ELF-1 (cell line): ENCODE data around the gene GABRG3.

Experiments used
- DNase-seq: peaks from one replicate; pipeline ENCODE4 v3.0.0-alpha.2; 2016; ENCODE audit warnings: low read depth, low spot score

The GABRG3 gene

DNA sequence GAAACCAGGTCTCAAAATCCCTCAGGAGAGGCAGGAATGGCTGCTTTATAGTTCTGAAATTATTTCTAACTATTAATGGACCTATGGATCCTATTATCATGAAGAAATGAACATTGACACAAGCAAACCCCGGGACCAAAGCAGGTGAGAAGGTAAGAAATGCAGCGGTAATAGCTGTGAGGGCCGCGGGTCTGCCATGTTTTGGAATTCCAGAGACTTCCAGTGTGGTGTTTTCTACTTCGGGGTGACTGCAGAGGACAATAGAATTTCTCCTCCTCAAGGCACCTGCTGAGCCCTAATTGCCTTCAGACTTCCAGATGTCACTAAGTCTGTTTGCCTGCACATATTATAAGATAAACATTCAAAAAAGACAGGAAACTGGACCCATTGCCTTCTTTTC, 437.4 kb downstream of the GABRG3 start:
- DNase-seq = no peak

- no peak for DNase-seq
Observed at GRCh38 chr15:27410996-27411605, 440.1 kb downstream of the GABRG3 start.

- peak; percentile 27 for DNase-seq
Observed at GRCh38 chr15:27412415-27412814, 441.4 kb downstream of the GABRG3 start.

- peak; percentile 25 for DNase-seq
Observed at GRCh38 chr15:27414168-27414870, 443.3 kb downstream of the GABRG3 start.

DNA sequence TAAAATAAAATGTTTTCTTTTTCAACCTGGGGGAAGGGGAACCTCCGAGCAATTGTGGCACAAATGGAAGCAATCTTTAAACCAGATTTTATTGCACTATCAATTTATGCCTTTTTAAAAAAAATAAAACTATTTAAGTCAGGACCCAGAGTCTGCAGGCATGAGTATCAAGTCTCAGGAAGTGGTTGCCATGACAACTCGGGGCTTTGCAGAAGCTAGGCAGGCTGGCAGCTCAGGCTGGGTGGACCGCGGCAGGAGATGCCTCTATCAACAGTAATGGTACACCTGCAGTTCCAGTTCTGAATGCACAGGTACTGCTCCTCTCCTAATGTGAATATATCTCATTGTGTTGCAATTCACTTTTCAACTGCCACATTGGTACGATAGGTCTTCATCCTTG, 447.7 kb downstream of the GABRG3 start:
- DNase-seq = no peak

GRCh38 chr15:27422997-27423396, 452.0 kb downstream of the GABRG3 start:
- no peak for DNase-seq

- DNase-seq = no peak
Observed at GRCh38 chr15:27426805-27427204, 455.8 kb downstream of the GABRG3 start.

DNA sequence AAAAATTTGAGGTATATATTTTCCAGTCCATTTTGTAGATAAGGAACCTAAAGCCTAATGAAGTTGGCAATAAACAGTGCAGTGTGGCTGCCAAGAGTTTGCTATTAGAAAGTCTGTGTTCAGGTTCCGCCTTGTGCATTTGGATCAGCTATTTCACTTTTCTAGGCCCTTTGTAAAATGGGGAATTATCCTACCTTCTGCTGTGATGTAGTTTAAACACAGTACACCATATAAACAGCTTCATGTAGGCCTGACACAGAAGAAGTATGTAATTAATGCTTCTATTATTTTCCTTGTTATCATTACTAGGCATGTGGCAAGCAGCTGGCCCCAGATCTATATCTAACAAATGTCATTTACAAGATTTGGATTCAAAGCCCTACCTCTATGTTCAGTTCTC, 456.3 kb downstream of the GABRG3 start:
- no peak for DNase-seq

GRCh38 chr15:27428151-27428550, 457.2 kb downstream of the GABRG3 start:
- no peak for DNase-seq

DNA sequence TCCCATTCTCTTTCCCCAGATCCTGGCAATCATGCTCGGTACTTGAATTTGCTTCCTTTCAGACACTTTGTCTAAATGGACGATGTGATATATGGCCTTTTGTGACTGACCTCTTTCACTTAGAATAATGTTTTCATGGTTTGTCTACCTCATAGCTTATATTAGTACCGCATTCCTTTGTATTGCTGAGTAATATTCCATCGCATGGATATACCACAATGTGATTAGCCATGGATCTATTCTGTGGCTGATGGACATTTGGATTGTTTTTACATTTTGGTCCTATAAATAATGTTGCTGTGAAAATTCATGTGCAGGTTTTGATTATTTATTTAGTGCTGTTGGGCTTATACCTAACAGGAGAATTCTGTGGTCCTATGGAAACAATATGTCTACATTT, 458.6 kb downstream of the GABRG3 start:
- no peak for DNase-seq

DNA sequence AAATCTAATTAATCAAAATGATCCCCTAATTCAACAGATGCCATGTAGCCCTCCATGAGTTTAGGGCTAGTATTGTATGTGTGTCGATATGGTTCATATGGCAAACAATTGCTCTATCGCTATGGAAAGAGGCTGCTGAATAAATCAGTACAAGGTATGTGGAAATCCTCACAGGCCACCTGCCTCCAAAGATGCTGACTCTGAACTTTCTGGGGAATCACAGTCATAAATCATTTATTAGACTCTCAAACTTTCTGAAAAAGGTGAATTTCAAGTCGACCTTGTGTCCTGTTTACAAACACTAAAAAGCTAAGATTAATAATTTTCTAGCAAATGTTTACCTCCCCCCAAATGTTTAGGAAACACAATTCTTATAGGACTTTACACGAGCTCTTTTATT, 462.6 kb downstream of the GABRG3 start:
- DNase-seq = no peak

DNA sequence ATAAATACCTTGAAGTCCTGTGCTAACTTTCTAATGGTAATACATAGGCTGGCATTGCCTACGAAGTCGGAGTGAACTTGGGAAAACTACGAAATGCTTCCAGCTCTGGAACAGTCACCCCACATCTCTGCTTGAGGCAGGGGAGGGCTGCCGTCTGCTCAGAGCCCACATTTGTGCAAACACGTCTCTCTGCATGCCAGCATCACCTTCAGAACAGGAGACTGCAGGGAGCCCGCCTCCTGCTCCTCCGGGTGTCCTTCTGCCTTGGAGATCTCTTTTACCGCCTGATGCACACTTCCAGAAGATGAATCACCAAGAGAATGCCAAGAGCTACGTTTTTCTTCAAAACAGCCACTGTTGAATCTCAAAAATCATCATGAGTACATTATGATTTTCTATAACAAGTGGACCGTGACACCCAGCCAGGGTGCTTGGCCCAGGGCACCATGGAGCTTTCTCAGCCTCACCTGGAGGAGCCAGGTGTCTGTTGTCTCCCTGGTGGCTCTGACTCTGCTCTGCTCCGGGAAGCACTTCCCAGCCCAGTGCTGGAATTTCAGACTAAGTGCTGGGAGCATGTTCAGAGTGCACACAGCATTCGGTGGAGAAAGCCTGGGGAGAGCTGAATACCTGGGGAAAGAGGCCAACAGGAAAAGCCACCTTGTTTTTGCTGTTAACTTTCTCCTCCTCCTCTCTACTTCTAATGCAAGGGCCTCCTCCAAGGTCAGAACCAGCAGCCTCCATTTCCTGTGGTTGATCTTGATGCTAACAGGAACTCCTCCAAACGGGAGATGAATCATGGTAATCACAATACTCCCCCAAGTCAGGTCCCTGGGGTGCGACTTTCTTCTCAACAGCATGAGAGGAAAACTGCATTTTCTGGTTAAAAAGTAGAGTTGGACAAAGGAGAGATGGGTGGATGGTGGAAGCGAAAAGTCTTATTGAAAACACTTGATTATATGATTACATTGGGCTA, 467.7 kb downstream of the GABRG3 start:
- DNase-seq = no peak

- DNase-seq = no peak
Observed at GRCh38 chr15:27441120-27441519, 470.1 kb downstream of the GABRG3 start.

DNA sequence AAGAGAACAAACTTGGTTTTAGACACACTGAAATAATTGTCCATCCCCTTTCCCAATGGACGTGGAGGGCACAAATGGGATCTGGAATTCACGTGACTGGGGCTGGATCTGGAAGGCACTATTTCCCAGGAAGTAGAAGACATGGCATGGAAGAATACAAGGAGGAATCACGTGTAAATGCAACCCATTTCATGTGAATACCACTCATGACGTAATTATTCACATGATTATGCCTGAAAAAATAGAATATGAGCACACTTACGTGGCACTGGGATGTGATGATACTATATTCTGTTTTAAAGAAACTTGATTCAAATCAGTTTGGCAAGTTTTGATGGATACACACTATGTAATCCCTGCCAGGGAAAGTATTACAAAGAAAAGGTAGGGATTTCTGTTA, 477.3 kb downstream of the GABRG3 start:
- no peak for DNase-seq

DNA sequence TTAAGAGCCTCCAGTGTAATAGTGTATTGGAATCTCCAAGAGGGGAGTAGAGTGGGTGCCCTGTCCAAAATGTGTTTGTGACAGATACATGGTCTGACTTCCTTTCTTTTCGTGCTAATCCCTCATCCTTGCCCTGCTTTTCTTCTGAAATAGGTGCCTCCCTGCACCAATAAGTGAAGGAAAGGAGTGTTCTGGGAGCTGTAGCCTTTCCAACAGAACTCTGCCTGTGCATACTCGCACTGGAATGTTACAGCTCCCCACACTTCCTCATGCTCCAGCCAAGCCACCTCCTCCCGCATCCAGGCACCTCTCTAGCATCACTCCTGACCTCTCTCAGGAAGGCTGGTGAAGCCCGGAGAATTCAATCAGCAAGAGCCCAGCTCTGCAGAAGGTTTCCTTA, 478.0 kb downstream of the GABRG3 start:
- no peak for DNase-seq

DNA sequence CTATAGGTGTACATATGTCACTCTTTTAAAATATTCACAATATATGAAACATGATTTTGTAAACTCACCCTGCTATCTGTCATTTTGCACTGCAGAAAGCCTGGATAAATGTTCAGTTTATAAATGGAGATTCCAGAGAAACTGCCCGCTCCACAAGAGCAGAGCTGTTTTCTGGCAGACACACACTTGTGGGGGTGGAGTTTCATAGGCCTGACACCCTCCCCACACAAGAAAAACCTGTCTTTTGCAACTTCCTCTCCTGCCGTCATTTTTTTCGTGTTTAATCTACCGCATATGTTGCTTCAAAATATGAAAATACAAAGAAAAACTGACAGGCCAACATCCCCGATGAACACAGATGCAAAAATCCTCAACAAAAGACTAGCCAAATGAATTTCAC, 479.0 kb downstream of the GABRG3 start:
- DNase-seq = no peak

DNA sequence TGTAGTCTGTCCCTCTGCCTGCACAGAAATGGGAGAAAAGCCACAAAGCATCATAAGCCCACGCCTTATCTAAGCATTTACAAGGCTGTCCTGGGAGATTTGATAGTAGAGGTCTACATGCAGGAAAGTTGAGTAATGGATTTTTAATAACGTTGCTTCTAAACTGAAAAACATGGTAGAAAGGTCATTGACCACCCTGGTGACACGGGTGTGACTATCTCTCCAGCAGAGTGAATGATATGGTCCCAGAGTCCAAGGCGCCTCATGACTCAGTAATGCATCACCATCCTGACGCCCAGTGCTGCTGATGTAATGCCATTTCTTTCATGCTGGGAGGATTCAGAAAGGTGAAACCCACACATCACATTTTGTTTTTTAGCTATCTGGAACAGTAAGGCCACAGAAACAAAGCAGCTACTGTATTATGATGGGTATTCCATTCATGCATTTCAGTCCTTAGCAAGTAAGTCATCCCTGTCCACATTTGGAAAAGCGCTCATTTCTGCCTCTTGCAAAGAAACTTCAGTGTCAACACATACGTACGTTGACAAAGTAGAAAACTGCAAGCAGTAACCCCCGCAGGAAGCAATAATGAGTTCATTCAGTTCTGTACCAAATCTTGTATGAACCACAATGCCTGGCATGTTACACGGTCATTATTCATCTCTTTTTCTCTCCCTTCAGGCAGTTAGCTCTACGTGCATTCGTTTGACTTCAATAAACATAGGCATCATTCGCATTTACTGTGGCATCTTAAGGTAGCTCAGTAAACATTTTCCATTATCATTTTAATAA, 483.5 kb downstream of the GABRG3 start:
- no peak for DNase-seq

- no peak for DNase-seq
Observed at GRCh38 chr15:27456807-27457206, 485.8 kb downstream of the GABRG3 start.

DNA sequence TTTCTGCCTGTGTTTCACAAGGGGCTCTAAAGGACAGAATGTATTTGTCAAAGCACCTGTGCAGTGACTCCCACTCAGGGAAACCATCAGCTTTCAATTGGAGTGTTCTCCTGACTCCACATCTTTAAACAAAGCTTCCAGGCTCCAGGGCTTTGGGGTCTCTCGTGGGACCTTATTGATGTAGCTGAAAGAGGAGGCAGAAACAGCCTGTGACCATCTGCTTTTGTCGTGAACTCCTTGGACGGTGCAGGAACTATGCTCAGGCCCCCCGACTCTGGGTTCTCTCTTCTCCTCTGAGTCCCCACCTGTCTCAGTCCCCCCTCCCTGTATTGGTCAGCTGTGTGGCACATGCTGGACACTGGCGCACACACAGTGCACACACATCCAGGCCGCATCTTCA, 486.8 kb downstream of the GABRG3 start:
- no peak for DNase-seq

DNA sequence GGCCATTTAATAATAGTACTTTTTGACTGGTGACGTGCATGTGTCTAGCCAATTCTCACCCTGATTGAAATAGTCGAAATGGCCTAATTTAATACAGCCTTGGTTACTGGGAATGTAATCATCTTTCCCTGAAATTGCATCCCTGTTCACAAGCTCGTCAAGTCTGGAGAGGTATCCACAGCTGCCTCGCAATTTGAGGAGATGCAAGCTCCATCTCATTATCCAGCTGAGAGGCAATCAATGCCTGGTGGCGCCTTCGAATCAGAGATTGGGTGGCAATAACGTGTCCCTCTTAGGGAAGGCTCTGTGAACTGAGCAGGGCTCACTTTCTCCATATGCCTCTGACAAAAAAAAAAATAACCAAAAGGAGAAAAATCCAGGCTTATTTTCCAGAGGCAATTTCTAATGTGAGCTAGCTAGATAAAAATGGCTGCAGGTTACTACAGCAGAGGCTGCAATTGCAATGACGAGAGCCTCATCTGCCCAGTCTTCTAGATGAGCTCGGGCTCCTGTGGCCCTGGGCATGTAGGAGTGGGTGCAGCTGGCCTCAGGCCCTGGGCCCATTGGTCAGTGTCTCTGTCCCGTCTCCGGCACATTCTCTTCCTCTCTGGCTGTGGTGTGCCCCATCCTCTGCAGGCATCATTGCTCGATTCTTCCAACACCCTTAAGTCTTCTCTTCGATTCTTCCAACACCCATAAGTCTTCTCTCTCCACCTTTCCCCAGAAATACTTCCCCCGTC, 487.5 kb downstream of the GABRG3 start:
- DNase-seq = no peak

DNA sequence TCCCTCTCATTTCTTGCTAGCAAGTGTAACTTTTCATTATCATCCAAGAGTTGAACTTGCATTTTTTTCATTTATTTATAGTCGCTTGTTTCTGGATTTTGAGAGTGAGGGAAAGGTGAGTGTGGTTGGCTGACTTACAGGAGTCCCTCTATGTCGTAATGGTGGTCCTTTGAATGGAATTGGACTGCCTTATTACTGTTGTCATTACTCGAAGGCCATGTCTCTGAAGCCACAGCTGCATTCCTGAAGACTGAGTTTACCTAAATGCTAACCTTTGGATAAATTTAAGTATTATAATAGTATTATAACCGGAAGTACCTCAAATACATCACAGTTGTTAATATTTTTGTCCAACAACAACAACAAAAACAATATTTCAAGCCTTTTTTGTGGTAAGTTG, 488.9 kb downstream of the GABRG3 start:
- no peak for DNase-seq
